ENCODE measurements around the gene SCN2B.

Gene SCN2B

GRCh38 chr11:118175031-118175992, 1.1 kb downstream of the SCN2B start:
- DNase-seq (ENCODE audit: low read depth, low spot score) = no peak

GRCh38 chr11:118174006-118174567, 2.4 kb downstream of the SCN2B start:
- no peak for DNase-seq (ENCODE audit: low read depth, low spot score)

GRCh38 chr11:118172356-118172755, 4.1 kb downstream of the SCN2B start:
- DNase-seq (ENCODE audit: low read depth, low spot score) = no peak

- DNase-seq (ENCODE audit: low read depth, low spot score) = peak; percentile 35
Observed at GRCh38 chr11:118171269-118172062, 5.0 kb downstream of the SCN2B start.

- DNase-seq (ENCODE audit: low read depth, low spot score) = no peak
Observed at GRCh38 chr11:118170882-118171268, 5.6 kb downstream of the SCN2B start.

GRCh38 chr11:118170231-118170630, 6.2 kb downstream of the SCN2B start:
- DNase-seq (ENCODE audit: low read depth, low spot score) = no peak

GRCh38 chr11:118169300-118170140, 6.9 kb downstream of the SCN2B start:
- DNase-seq (ENCODE audit: low read depth, low spot score) = no peak

- DNase-seq (ENCODE audit: low read depth, low spot score) = no peak
Observed at GRCh38 chr11:118168751-118169150, 7.7 kb downstream of the SCN2B start.

- DNase-seq (ENCODE audit: low read depth, low spot score) = no peak
Observed at GRCh38 chr11:118168316-118168715, 8.1 kb downstream of the SCN2B start.

GRCh38 chr11:118167906-118168305, 8.5 kb downstream of the SCN2B start:
- DNase-seq (ENCODE audit: low read depth, low spot score) = no peak

- no peak for DNase-seq (ENCODE audit: low read depth, low spot score)
Observed at GRCh38 chr11:118167253-118167652, 9.2 kb downstream of the SCN2B start.

- DNase-seq (ENCODE audit: low read depth, low spot score) = no peak
Observed at GRCh38 chr11:118166641-118167040, 9.8 kb downstream of the SCN2B start.

- DNase-seq (ENCODE audit: low read depth, low spot score) = no peak
Observed at GRCh38 chr11:118164885-118165284, 11.6 kb downstream of the SCN2B start.

GRCh38 chr11:118163494-118163893, 12.9 kb downstream of the SCN2B start:
- no peak for DNase-seq (ENCODE audit: low read depth, low spot score)

- no peak for DNase-seq (ENCODE audit: low read depth, low spot score)
Observed at GRCh38 chr11:118162846-118163245, 13.6 kb downstream of the SCN2B start.

GRCh38 chr11:118161786-118162185, 14.7 kb downstream of the SCN2B start:
- no peak for DNase-seq (ENCODE audit: low read depth, low spot score)

- DNase-seq (ENCODE audit: low read depth, low spot score) = no peak
Observed at GRCh38 chr11:118157186-118157895, 19.1 kb downstream of the SCN2B start.

GRCh38 chr11:118156531-118157185, 19.8 kb downstream of the SCN2B start:
- no peak for DNase-seq (ENCODE audit: low read depth, low spot score)

- no peak for DNase-seq (ENCODE audit: low read depth, low spot score)
Observed at GRCh38 chr11:118155776-118156530, 20.5 kb downstream of the SCN2B start.
